Erythroblast (primary cell): Measurements from ENCODE around the gene DPH3.
"Not testable (repeated sequence)": the region's sequence is repeated elsewhere in the genome, so short reads cannot be mapped to it uniquely, and the experiment has no call there.

Experiments used
- GATA1 ChIP-seq: IDR thresholded peaks from 2 replicates; pipeline ENCODE4 v1.6.1; 2011; ENCODE audit warnings: low read depth, mild to moderate bottlenecking, control low read depth, low read length, moderate library complexity
- POLR2A ChIP-seq: IDR thresholded peaks from 2 replicates; pipeline ENCODE4 v1.6.1; 2011; ENCODE audit warnings: mild to moderate bottlenecking, low read length

DNA sequence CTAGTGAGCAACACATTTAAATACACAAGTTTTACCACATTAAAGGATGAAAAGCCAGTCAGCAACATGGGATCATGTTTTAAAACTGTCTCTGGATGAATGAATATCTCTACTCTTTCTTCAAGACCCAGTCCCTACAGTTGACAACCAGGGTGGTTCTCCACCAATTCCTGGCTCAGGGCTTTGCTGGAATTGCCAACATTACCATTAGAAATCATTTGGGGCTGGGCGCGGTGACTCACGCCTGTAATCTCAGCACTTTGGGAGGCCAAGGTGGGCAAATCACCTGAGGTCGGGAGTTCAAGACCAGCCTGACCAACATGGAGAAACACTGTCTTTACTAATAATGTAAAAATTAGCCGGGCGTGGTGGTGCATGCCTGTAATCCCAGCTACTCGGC lies 45.7 kb upstream of the DPH3 start:
- TF ChIP-seq POLR2A, GATA1: not testable (repeated sequence)
